Measurements from ENCODE around the gene PCSK4. TPM values are rescaled to one million over a fixed set of nuclear protein-coding genes. Genes with fewer than 3 reads are reported as not detected.

The PCSK4 gene
- polyA plus RNA-seq, 1 of the 3 experiments (the other 2 are of a cell fraction): 6.6 TPM

DNA sequence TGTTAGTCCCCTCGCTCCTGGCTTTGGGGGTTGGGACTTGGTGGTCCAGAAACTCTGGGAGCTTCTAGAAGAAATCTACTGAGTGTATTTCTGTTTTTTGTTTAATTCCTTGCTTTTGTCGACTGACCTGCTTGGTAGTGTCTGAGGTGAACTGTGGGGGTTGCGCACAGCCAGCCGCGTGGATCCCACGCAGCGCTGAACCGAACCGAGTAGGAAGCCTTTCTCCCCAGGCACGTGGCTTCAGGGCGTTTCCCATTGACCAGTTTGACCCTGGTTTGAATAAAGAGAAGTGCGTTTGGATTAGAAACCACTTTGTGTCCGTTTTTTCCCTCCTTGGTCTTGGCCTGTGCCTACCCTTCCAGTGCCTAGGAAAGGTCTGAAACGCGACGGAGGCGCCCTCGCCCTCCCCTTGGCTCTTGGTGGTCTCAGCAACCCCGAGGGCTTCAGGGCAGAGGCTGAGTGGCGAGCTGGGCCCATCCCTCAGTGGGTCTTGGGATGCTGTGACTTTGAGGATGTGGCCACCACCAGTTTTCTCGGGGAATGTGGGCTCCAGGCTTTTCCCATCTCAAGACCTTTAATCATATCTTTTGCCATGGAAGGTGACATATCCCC is 54.7 kb downstream of the PCSK4 start:
- ChIA-PET CTCF (interaction anchor here (0.8 kb wide), 1 partner anchor 16 kb away, joined by 3 read pairs; no protein-coding TSS in a partner anchor), POLR2A (interaction anchor here (1.4 kb wide), 1 partner anchor 22 kb away, joined by 5 read pairs; no protein-coding TSS in a partner anchor)
- Histone ChIP-seq H4K20me1 (ENCODE audit: insufficient read depth) (peaks cover 22% of the 10 kb centered on the region), H3K79me2 (ENCODE audit: insufficient read depth) (peaks cover 25% of the 10 kb centered on the region), H3K9me3 (no peaks in the 10 kb centered on the region), H3K27ac (ENCODE audit: low read depth in 2 of 2, low read length in 1 of 2) (no peak overlapping the region), H3F3A (replicated peaks; ENCODE audit: insufficient read depth) (peaks cover 28% of the 10 kb centered on the region), H3K9ac (no peak overlapping the region), H3K36me3 (replicated peaks in 1 of 2; ENCODE audit: control insufficient read depth in 1 of 2, insufficient read depth in 2 of 2, low read length in 1 of 2) (peaks cover 12 to 47% of the 10 kb centered on the region in 2 experiments), H2AFZ (ENCODE audit: low read depth) (no peak overlapping the region), H3K9me2 (no peaks in the 10 kb centered on the region), H3K4me2 (no peak overlapping the region), H3K27me3 (ENCODE audit: insufficient read depth) (no peaks in the 10 kb centered on the region), H3K4me3 (ENCODE audit: low read depth in 2 of 2, low read length in 1 of 2) (no peak overlapping the region), H3K4me1 (ENCODE audit: control insufficient read depth in 1 of 2, insufficient read depth in 2 of 2, low read depth in 1 of 2, low read length in 1 of 2) (peaks cover 3 to 10% of the 10 kb centered on the region in 2 experiments; a peak in 2 of 4 replicates)
- TF ChIP-seq FOXJ3 (CRISPR knock-in tag; IDR thresholded peaks at IDR 0.05) (no peak), MXI1 (IDR thresholded peaks at IDR 0.05; ENCODE audit: low read depth, low read length) (no peak), YY1 (IDR thresholded peaks at IDR 0.05; ENCODE audit: low read depth) (no peak)
- TF ChIP-seq, protein P1, sequence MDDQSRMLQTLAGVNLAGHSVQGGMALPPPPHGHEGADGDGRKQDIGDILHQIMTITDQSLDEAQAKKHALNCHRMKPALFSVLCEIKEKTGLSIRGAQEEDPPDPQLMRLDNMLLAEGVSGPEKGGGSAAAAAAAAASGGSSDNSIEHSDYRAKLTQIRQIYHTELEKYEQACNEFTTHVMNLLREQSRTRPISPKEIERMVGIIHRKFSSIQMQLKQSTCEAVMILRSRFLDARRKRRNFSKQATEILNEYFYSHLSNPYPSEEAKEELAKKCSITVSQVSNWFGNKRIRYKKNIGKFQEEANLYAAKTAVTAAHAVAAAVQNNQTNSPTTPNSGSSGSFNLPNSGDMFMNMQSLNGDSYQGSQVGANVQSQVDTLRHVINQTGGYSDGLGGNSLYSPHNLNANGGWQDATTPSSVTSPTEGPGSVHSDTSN (IDR thresholded peaks at IDR 0.05): no peak
- DNase-seq: no peak
- 91% methylated on average over 14 of the region's 21 CpGs for WGBS (ENCODE audit: low lambda C conversion rate)

DNA sequence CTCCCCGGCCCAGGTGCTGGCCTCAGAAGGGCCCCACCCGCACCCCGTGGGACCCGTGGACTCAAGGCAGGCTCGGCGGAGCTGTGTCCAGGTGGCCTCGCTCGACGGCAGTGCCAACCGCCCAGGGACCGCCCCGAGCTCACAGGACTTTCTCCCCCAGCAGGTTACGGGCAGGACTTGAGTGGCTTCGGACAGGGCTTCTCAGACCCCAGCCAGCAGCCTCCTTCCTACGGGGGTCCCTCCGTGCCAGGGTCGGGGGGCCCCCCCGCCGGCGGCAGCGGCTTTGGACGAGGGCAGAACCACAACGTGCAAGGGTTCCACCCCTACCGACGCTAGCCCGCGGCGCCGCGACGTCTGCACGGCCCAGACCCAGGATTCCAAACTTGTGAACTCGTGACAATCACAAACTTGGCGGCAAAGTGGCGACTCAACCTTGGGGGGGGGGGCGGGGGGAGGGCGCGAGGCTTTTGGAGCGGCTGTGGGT is 55.5 kb downstream of the PCSK4 start:
- Histone ChIP-seq H3K9me2 (no peaks in the 10 kb centered on the region), H3K4me1 (ENCODE audit: control insufficient read depth in 1 of 2, insufficient read depth in 2 of 2, low read depth in 1 of 2, low read length in 1 of 2) (peaks cover 0 to 3% of the 10 kb centered on the region in 2 experiments; a peak in 1 of 4 replicates), H3K9me3 (no peaks in the 10 kb centered on the region), H3F3A (replicated peaks; ENCODE audit: insufficient read depth) (peaks cover 22% of the 10 kb centered on the region), H3K4me2 (no peak overlapping the region), H3K9ac (no peak overlapping the region), H4K20me1 (ENCODE audit: insufficient read depth) (peaks cover 13% of the 10 kb centered on the region), H3K79me2 (ENCODE audit: insufficient read depth) (peaks cover 17% of the 10 kb centered on the region), H3K4me3 (ENCODE audit: low read depth in 2 of 2, low read length in 1 of 2) (no peak overlapping the region), H3K27ac (ENCODE audit: low read depth in 2 of 2, low read length in 1 of 2) (no peak overlapping the region), H3K27me3 (ENCODE audit: insufficient read depth) (no peaks in the 10 kb centered on the region), H3K36me3 (replicated peaks in 1 of 2; ENCODE audit: control insufficient read depth in 1 of 2, insufficient read depth in 2 of 2, low read length in 1 of 2) (peaks cover 4 to 46% of the 10 kb centered on the region in 2 experiments), H2AFZ (ENCODE audit: low read depth) (no peak overlapping the region)
- no peak for DNase-seq
- POLR2A ChIA-PET: no interaction called here
- WGBS (ENCODE audit: low lambda C conversion rate): 85% methylated on average over 13 of the region's 39 CpGs
- CTCF ChIA-PET: interaction anchor here (0.8 kb wide), 1 partner anchor 15 kb away, joined by 3 read pairs; no protein-coding TSS in a partner anchor
- TF ChIP-seq MEF2A (IDR thresholded peaks at IDR 0.05; ENCODE audit: borderline replicate concordance, low read depth) (no peak), EP300 (IDR thresholded peaks at IDR 0.05; ENCODE audit: borderline replicate concordance in 1 of 2, low read depth in 1 of 2, low read length in 1 of 2) (no peak)

DNA sequence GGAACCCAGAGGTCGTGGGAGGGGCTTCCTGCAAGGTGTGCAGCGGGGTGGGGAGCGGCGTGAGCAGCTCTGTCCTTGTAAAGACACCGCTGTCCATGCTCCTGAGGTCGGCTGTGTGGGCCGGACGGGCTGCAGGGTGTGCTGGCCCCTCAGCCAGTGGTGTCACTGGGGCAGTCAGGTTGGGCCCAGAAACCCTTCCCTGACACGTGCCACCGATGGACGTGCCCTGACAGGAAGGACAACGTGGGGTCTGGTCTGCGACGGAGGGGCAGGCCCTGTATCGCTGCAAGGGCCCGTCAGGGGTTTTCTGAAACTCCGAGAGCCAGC is 56.1 kb downstream of the PCSK4 start:
- TF ChIP-seq SMC3 (IDR thresholded peaks at IDR 0.05; ENCODE audit: low read depth, low read length): no peak
- TF ChIP-seq SIN3A (IDR thresholded peaks at IDR 0.05; ENCODE audit: borderline replicate concordance, low read depth, low read length): no peak
- TF ChIP-seq, protein P2, sequence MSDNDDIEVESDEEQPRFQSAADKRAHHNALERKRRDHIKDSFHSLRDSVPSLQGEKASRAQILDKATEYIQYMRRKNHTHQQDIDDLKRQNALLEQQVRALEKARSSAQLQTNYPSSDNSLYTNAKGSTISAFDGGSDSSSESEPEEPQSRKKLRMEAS (IDR thresholded peaks at IDR 0.05; ENCODE audit: low read depth): no peak
- TF ChIP-seq YY1 (IDR thresholded peaks at IDR 0.05; ENCODE audit: low read depth): no peak
- TF ChIP-seq ELF1 (IDR thresholded peaks at IDR 0.05): no peak
- no peak for TF ChIP-seq MEF2A (IDR thresholded peaks at IDR 0.05; ENCODE audit: borderline replicate concordance, low read depth)
- no peak for TF ChIP-seq NRF1 (IDR thresholded peaks at IDR 0.05; ENCODE audit: low read depth, low read length)
- TF ChIP-seq RFX5 (IDR thresholded peaks at IDR 0.05; ENCODE audit: low read length): no peak
- TF ChIP-seq FOXM1 (IDR thresholded peaks at IDR 0.05; ENCODE audit: low read depth): no peak
- no peak for TF ChIP-seq RCOR1 (IDR thresholded peaks at IDR 0.05; ENCODE audit: low read length)
- Histone ChIP-seq H3K79me2 (ENCODE audit: insufficient read depth) (peaks cover 11% of the 10 kb centered on the region), H3K4me3 (ENCODE audit: low read depth in 2 of 2, low read length in 1 of 2) (no peak overlapping the region), H3K9me2 (no peaks in the 10 kb centered on the region), H3K27me3 (ENCODE audit: insufficient read depth) (no peaks in the 10 kb centered on the region), H3F3A (replicated peaks; ENCODE audit: insufficient read depth) (peaks cover 17% of the 10 kb centered on the region), H3K27ac (ENCODE audit: low read depth in 2 of 2, low read length in 1 of 2) (no peak overlapping the region), H3K4me2 (no peak overlapping the region), H3K9ac (no peak overlapping the region), H2AFZ (ENCODE audit: low read depth) (no peak overlapping the region), H3K36me3 (replicated peaks in 1 of 2; ENCODE audit: control insufficient read depth in 1 of 2, insufficient read depth in 2 of 2, low read length in 1 of 2) (peaks cover 0 to 50% of the 10 kb centered on the region in 2 experiments), H4K20me1 (ENCODE audit: insufficient read depth) (peaks cover 7% of the 10 kb centered on the region), H3K9me3 (no peaks in the 10 kb centered on the region), H3K4me1 (ENCODE audit: control insufficient read depth in 1 of 2, insufficient read depth in 2 of 2, low read depth in 1 of 2, low read length in 1 of 2) (no peaks in the 10 kb centered on the region; a peak in 1 of 4 replicates)
- POLR2A ChIA-PET: no interaction called here
- 94% methylated on average over 6 of the region's 17 CpGs for WGBS (ENCODE audit: low lambda C conversion rate)
- CTCF ChIA-PET: no interaction called here
- DNase-seq: no peak

Data from SK-N-SH (cell line).